GM19468 (cell line): Measurements from ENCODE around the gene CDK8.

Source experiments
- ATAC-seq: cut with Tn5 transposase; IDR thresholded peaks from one replicate; pipeline ENCODE4 v1.9.1; 2021; ENCODE audit warnings: mild to moderate bottlenecking, moderate library complexity, moderate number of reproducible peaks; ENCODE audit not compliant: unreplicated experiment; ENCODE audit errors: extremely low read depth

Gene CDK8

GRCh38 chr13:26377038-26377437 lies 123.1 kb downstream of the CDK8 start:
- no peak for ATAC-seq

GRCh38 chr13:26378116-26378515 lies 124.2 kb downstream of the CDK8 start:
- no peak for ATAC-seq

- ATAC-seq, result no peak
These were observed 125.9 kb downstream of the CDK8 start for GRCh38 chr13:26379831-26380230.

DNA sequence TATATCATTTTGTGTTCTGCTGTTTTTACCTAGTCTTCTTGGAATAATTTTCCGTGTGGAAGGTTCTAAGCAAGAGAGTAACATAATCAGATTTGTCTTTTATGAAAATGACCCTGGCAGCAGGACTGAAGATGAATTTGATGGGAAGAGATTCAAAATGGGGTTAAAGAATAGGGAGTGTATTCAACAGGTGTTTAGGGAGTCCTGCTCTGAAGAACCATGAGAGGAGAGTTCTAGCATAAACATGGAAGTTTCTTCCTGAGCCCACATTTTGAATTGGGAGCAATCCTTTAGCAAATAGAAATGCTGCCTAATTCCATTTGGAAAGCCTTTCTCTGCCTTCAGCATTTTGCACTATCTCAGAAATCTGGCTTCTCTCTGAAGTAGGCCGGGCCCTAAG lies 127.0 kb downstream of the CDK8 start:
- no peak for ATAC-seq

- ATAC-seq, result no peak
These were observed 128.4 kb downstream of the CDK8 start for GRCh38 chr13:26382366-26382765.

DNA sequence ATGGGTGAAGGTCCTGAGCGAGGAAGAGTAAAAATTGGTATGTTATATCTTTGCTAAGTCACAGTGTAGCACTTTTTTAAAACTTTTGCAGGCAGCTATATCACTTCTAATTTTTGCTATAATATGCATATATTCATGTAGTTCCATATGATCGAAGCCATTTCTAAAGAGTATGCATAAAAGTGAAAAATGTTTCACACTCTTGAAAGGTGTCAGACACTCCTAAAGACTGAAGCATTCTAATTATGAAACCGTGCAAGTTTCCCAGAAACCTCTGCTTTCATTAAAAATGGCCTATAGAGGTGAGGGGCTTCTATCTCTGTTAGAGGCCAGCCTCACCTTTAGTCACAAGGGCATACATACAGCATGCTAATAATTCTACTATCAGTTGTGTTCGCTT lies 128.9 kb downstream of the CDK8 start:
- ATAC-seq, result no peak

- no peak for ATAC-seq
These were observed 130.7 kb downstream of the CDK8 start for GRCh38 chr13:26384587-26384986.

- ATAC-seq, result no peak
These were observed 132.1 kb downstream of the CDK8 start for GRCh38 chr13:26386026-26386425.

DNA sequence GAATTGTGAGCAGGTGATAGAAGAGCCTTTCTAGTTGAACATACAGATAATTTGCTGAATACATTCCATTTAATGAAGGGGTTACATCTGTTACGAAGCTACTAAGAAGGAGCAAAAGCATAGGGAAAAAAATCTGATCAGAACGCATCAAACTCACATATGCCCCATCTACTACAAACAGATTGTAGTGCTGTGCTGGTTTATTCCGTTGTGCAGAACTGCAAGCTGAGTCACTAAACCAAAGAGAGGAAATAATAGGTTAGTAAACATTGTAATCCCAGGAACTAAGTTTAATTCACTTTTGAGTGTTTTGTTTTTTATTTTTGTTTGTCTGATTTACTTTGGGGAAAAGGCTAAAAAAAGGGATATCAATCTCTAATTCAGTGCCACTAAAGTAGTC lies 136.3 kb downstream of the CDK8 start:
- ATAC-seq, result no peak

GRCh38 chr13:26400545-26400944 lies 146.6 kb downstream of the CDK8 start:
- ATAC-seq, result no peak

GRCh38 chr13:26401069-26401468 lies 147.1 kb downstream of the CDK8 start:
- ATAC-seq, result no peak

DNA sequence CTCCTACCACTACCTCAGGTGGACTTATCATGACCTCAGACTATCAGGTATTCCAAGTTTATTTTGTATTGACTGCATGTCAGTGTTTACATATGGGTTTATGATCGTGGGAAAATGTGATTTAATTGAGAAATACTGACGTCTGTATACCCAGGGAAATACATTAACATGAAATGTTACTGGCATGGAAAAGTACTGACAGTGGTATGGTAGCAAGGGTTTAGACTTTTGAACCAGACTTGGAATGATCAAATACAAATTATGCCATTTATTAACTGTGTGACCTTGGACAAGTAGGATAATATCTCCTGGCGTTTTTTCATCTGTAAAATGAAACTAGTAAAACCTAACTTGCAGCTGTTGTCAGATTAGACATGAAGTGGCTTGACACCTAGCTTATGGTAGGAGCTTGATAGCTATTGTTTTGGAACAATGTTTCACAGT lies 147.7 kb downstream of the CDK8 start:
- no peak for ATAC-seq

DNA sequence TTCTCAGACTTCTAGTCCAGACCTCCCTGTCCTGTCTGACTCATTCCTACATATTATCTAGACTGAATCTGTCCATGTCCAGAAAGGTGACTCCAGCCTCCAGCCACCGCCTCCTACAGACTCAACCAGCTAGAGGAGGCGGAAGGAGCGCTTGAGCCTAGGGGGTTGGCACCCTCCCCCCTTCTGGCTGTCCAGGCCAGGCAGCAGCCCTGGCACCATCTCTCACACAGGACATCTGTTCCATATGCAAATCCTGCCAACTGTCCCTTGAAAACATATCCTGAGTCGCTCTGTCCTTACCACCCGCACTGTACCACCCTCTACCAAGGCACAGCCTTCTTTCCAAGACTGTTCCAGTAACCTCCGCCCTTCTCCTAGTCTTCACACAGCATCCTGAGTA lies 152.9 kb downstream of the CDK8 start:
- no peak for ATAC-seq

GRCh38 chr13:26411206-26411605 lies 157.3 kb downstream of the CDK8 start:
- no peak for ATAC-seq

DNA sequence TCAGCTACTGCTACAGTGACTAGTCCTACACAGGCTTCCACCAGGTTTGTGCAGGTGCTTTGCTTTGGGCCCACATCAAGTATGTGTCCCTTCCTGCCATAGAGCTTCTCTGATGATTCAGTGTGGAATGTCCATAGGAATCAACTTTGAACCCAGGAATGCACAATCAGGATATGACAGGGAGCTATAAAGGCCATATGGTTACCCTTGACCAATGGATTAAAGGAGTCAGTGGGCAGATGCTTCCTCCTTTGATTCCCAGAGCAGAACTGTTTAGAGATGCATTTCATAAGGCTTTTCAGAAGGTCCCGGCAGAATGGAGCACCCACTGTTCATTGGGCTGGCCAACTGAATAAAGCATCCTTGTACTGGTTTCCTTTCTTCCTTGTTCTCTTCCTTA lies 158.3 kb downstream of the CDK8 start:
- ATAC-seq, result no peak

DNA sequence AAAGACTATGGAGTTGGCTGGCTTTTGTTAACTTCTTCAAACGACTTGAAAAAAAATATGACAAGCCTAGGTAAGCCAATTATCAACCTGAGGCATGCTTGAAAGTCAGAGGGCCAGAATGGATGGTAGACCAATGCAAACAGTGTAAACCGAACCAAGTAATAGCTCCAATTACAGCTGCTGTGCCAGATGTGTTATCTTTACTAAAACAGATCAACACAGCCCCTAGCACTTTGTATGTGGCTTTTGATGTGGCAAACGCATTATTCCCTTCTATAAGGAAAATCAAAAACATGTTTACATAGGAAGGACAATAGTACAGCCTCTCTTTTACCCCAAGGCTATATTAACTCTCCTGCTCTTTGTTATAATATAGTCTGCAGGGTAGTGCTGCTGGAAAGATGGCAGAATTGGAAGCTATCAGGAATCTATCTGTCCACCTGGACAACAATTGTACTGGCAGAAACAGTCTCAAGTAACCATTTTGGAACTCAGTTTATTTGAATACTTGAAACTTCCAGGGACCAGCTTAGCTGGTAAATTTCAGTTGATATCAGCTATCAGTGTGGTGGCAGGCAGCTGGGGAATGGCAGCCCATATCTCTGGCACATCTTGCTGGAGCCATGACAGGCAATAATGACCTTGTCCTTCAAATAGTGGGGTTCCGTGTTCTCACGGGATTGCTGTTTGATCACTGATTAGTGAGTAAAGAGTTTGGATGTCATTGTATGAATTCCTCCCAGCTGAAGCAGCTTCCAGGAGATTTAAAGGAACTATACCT lies 159.2 kb downstream of the CDK8 start:
- no peak for ATAC-seq

- no peak for ATAC-seq
These were observed 166.5 kb downstream of the CDK8 start for GRCh38 chr13:26420282-26420960.

DNA sequence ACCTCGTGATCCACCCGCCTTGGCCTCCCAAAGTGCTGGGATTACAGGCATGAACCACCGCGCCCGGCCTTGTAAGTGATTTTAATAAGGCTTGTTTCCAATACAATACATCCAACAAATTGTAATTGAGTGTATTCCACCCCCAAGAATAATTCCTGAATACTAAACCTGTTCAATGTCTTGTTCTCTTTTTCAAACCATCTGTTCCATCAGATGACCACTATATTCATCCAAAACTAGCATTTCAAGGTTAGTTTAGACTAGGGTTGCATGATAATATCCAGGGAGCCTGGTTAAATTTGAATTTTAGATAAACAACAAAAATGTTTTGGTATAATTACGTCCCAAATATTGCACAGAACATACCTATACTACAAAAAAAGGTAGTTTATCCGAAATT lies 168.1 kb downstream of the CDK8 start:
- no peak for ATAC-seq

DNA sequence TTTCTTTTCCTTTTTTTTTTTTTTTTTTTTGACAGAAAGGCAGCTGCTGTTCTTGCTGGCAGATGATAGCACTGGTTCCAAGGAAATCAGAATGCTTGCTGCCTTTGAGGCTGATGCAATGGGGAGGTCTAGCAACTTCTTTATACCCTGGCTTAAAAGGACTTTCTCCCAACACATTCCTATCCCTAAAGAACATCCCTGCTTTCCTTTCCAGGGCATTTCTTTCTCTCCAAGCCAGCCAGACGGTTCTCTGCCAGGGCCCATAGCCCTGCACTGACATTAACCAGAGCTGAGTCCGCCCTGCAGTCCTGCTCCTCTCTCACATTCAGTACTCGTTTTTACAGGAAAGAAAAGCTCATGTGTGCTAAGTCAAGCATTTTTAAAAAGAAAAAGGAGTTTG lies 169.7 kb downstream of the CDK8 start:
- no peak for ATAC-seq

- no peak for ATAC-seq
These were observed 170.3 kb downstream of the CDK8 start for GRCh38 chr13:26424181-26424580.

- ATAC-seq, result no peak
These were observed 171.8 kb downstream of the CDK8 start for GRCh38 chr13:26425443-26426358.
